Thyroid gland (tissue), 4 donors: ENCODE data around the gene PLXNA3.

Experiments
- POLR2A ChIP-seq, 2 donors: fragments of 450-650 bp; IDR thresholded peaks; one replicate each; pipeline ENCODE4 v1.6.1; 2017; ENCODE audit warnings: antibody characterized with exemption in 2 of 2, mild to moderate bottlenecking in 2 of 2, moderate library complexity in 1 of 2
- TF ChIP-seq, protein P1 (sequence below), 6 experiments: fragments of 200-600 bp in 3 of 6; fragments of 450-650 bp in 3 of 6; sonication (generic) in 3 of 6; IDR thresholded peaks; one replicate each; pipeline ENCODE4 v1.5.1; 2016 to 2019; ENCODE audit warnings: antibody characterized with exemption in 6 of 6, mild to moderate bottlenecking in 2 of 6, inconsistent platforms in 1 of 6, moderate library complexity in 1 of 6

GRCh38 chrX:154452823-154453222 is 5.3 kb upstream of the PLXNA3 start:
- TF ChIP-seq, protein P1, sequence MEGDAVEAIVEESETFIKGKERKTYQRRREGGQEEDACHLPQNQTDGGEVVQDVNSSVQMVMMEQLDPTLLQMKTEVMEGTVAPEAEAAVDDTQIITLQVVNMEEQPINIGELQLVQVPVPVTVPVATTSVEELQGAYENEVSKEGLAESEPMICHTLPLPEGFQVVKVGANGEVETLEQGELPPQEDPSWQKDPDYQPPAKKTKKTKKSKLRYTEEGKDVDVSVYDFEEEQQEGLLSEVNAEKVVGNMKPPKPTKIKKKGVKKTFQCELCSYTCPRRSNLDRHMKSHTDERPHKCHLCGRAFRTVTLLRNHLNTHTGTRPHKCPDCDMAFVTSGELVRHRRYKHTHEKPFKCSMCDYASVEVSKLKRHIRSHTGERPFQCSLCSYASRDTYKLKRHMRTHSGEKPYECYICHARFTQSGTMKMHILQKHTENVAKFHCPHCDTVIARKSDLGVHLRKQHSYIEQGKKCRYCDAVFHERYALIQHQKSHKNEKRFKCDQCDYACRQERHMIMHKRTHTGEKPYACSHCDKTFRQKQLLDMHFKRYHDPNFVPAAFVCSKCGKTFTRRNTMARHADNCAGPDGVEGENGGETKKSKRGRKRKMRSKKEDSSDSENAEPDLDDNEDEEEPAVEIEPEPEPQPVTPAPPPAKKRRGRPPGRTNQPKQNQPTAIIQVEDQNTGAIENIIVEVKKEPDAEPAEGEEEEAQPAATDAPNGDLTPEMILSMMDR (IDR thresholded peaks at IDR 0.05), result no peak
- TF ChIP-seq POLR2A (IDR thresholded peaks at IDR 0.05), result no peak
